ENCODE data around the gene ATP8B2.
A peak's percentile ranks its signal among the peaks of the same experiment; 100 is the strongest.
"Not testable (repeated sequence)": the region's sequence is repeated elsewhere in the genome, so short reads cannot be mapped to it uniquely, and the experiment has no call there.

ATP8B2 gene

GRCh38 chr1:154318386-154318785 lies 6.9 kb upstream of the ATP8B2 start:
- H3K27ac ChIP-seq = no peak overlapping the region
- TF ChIP-seq CTCF (conservative IDR thresholded peaks at IDR 0.05) = no peak

- no peak for TF ChIP-seq CTCF (conservative IDR thresholded peaks at IDR 0.05)
- H3K27ac ChIP-seq = no peak within 1 kb of the TSS
Observed at GRCh38 chr1:154320882-154321608, 4.3 kb upstream of the ATP8B2 start, which contains the start of gene AQP10. TSS of gene AQP10 (plus strand) at chr1:154321093. CDS start at chr1:154321156, 63 bp downstream.

- H3K27ac ChIP-seq = not testable (repeated sequence)
Observed at GRCh38 chr1:154321609-154321934, 3.8 kb upstream of the ATP8B2 start.

GRCh38 chr1:154323493-154323892 lies 1.8 kb upstream of the ATP8B2 start:
- no peak for TF ChIP-seq CTCF (conservative IDR thresholded peaks at IDR 0.05)
- H3K27ac ChIP-seq = no peak overlapping the region

- H3K27ac ChIP-seq = peak overlapping the region; percentile 58; the same call in 1 of the 2 replicates
- TF ChIP-seq CTCF (conservative IDR thresholded peaks at IDR 0.05) = no peak
Observed at GRCh38 chr1:154324241-154324640, 1.1 kb upstream of the ATP8B2 start.

DNA sequence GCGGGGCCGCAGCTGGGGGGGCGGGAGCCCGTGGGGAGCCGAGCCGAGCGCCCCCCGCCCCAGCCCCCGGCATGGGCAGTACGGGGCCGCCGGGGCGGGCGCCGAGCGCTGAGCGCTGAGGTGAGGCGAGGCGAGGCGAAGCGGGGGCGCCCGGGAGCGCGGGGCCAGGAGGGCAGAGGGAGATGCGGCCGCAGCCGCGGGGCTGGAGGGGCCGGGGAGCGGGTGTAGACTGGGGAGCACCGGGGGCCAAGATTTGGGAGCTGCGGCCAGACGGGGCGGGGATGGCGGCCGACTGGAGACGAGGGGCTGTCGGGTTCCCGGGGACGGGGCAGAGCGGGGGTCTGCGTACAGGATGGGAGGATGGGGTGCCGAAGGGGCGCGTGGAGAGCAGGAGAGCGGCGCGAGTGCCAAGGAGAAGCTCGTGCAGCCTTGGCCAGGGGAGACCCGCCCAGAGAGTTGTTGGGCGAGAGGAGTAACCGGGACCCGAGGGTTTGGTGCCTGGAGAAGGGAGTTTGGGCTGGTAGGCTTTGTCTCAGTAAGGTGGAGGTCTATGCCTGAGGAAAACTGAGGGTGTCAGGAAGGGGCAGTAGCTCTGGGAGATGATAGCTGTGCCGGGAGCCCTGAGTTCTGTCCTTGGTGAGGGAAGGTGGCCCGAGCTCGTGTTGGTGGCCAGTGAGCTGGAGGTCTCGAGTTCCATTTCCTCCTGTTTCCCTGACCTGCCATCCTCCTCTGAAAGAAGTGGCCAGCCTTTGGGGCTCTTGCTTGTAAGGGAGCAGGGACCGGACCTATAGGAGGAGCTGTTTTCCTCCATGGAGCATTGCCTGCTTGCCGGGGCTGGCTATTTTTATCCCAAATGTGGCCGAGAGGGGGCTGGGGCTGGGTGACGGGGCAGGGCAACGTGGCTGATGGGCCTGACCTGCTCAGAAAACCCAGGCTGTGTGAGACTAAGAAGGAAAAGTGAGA lies 539 bp downstream of the ATP8B2 start:
- H3K27ac ChIP-seq = peak overlapping the region; percentile 58; the same call in 1 of the 2 replicates
- 0 out of 2 replicates have a peak, but pooled peaks have one; percentile 10 for TF ChIP-seq CTCF (conservative IDR thresholded peaks at IDR 0.05)

- no peak overlapping the region; the same call in 1 of the 2 replicates for H3K27ac ChIP-seq
- no peak for TF ChIP-seq CTCF (conservative IDR thresholded peaks at IDR 0.05)
Observed at GRCh38 chr1:154326546-154327465, 1.5 kb downstream of the ATP8B2 start.
